Mucosa of stomach (tissue), 1 donor: Measurements from ENCODE around the gene FGF12.
"Not testable (repeated sequence)": the region's sequence is repeated elsewhere in the genome, so short reads cannot be mapped to it uniquely, and the experiment has no call there.

ENCODE experiments used
- H3K27me3 ChIP-seq: one replicate; pipeline ENCODE4 v1.7.0; 2013; ENCODE audit warnings: mild to moderate bottlenecking, low read length; ENCODE audit not compliant: control insufficient read depth, insufficient read depth
- H3K36me3 ChIP-seq: one replicate; pipeline ENCODE4 v1.7.0; 2013; ENCODE audit warnings: low read length; ENCODE audit not compliant: control insufficient read depth, insufficient read depth
- H3K4me1 ChIP-seq: one replicate; pipeline ENCODE4 v1.7.0; 2013; ENCODE audit warnings: mild to moderate bottlenecking, low read length; ENCODE audit not compliant: control insufficient read depth, insufficient read depth
- H3K4me3 ChIP-seq: one replicate; pipeline ENCODE4 v1.7.0; 2013; ENCODE audit warnings: low read length
- H3K9ac ChIP-seq: one replicate; pipeline ENCODE4 v1.7.0; 2013; ENCODE audit warnings: mild to moderate bottlenecking, low read length, moderate library complexity
- H3K9me3 ChIP-seq: one replicate; pipeline ENCODE4 v1.7.0; 2013; ENCODE audit warnings: mild to moderate bottlenecking, low read length, moderate library complexity; ENCODE audit not compliant: control insufficient read depth
- donor health status: Pancreatic carcinoma.

Gene FGF12

DNA sequence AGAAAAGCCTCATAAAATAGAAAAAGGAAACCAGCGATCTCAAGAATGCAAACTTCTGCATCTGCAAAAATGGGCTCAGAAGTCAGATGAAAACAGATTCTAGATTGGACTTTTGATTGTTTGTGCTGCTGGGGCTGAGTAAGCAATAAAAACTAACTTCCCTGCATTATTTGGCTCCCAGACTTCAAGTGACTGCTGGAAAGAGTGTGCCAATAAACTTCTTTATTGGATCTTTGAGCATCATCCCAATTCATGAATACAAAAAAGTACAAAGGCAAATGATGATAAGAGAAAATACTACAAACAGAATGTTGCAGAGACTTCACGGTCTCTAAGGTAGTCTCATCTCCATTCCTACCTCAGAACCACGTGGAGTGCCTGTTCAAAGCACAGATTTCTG is 97.9 kb downstream of the FGF12 start:
- Histone ChIP-seq H3K4me1 (no peaks in the 10 kb centered on the region), H3K9ac (no peak overlapping the region), H3K36me3 (no peaks in the 10 kb centered on the region), H3K27me3 (no peaks in the 10 kb centered on the region), H3K9me3 (no peaks in the 10 kb centered on the region), H3K4me3 (no peak overlapping the region)

DNA sequence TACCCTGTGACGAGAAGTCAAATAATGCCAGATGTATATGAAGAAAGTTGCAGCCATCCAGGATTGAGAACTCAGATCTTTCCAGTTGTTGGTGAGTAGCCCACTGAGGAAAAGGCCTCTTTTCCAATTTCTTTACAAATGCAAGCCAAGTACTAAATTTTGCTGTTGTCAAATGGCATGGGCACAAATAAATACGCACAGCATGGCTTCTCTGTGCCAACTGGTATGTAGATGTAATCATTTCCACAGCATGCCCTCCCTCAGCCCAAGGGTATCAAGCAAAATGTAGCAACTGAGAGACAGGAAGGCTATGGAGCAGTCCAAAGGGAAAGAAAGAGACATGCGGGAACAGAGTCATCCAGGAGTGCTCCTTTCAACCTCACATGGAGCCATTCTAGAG is 105.4 kb downstream of the FGF12 start:
- Histone ChIP-seq H3K9ac (no peak overlapping the region), H3K36me3 (no peaks in the 10 kb centered on the region), H3K4me3 (no peak overlapping the region), H3K4me1 (no peaks in the 10 kb centered on the region), H3K27me3 (no peaks in the 10 kb centered on the region), H3K9me3 (no peaks in the 10 kb centered on the region)

DNA sequence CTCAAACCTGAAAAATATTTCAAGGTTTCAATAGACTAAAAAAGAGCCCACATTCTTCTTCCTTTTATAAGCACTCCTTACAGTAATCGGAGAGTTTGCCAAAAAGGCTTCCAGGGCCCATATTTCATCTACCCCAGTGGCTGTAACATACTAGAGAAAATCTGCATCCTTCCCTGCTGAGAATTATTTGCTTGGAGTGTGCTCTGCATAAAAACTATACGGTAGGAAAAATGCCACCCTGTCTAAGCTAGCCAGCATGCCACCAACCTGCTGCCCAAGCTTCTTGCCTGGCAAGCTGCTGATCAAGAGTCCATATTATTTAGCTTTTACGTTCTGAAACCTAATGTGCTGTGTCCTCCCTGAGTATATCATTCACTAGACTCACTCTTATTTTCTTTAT is 107.1 kb downstream of the FGF12 start:
- no peak overlapping the region for H3K9ac ChIP-seq
- H3K4me3 ChIP-seq = no peak overlapping the region
- no peaks in the 10 kb centered on the region for H3K4me1 ChIP-seq
- H3K9me3 ChIP-seq = no peaks in the 10 kb centered on the region
- H3K36me3 ChIP-seq = no peaks in the 10 kb centered on the region
- H3K27me3 ChIP-seq = no peaks in the 10 kb centered on the region

DNA sequence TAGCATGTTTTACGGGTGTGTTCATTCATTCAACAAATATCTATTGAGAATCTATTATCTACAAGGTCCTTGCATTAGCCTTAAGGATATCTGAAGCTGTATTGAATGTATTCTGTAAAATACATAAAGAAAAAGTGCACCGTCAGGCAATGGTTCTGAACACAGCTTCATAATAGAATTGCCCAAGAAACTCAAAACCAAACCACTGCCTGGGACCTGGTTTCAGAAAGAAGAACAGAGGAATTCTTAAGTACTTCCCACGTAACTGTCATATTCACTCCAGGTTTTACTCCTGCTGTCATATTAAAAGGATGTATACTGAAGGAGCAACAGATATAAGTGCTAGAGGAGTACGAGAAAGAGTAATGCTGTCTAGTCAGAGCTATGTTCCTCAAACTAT is 115.9 kb downstream of the FGF12 start:
- H3K27me3 ChIP-seq = no peaks in the 10 kb centered on the region

DNA sequence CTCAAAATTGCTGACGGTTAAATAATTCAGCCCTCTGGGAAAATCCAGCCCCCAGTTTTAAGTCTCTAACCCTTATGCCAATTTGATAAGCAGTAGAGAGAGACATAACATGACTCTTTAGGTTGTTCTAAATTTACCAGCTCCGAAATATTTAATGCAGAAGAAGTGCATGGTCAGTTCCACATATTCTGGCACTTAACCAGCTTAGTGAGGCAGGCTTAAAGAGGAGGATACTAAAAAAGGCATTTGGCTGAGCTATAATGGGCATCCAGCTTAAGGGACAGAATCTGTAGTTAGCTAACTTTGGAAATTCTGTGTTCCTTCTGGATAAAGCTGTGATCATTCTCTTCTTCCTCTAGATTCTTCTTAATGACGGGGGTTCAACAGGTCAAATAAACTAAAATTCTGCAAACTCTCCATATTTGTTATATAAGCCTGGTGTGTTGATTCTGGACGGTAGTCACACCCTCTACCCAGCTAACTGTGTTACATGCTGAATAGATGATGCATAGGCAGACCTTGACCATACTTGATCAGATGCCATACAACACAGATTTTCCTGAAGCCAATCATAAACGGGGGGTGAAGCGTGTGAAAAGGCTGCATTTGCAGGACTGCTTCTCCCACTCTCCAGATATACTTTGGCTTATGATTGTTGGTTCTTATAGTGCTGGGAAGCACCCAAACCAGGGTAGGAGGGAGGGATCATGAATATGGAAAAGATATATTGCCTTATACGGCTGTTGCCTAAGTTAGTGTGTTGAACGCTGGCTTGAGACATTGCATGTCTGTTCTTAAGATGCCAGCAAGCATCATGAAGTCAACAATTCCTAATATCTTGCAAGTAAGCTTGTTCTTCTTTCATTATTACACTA is 118.4 kb downstream of the FGF12 start:
- Histone ChIP-seq H3K9ac (no peak overlapping the region), H3K36me3 (no peaks in the 10 kb centered on the region), H3K4me3 (no peak overlapping the region), H3K27me3 (no peaks in the 10 kb centered on the region), H3K9me3 (no peaks in the 10 kb centered on the region), H3K4me1 (no peaks in the 10 kb centered on the region)

More for the DNA sequence above, 115.9 kb downstream of the FGF12 start:
- Histone ChIP-seq H3K4me3 (no peak overlapping the region), H3K9me3 (no peaks in the 10 kb centered on the region), H3K36me3 (no peaks in the 10 kb centered on the region), H3K4me1 (no peaks in the 10 kb centered on the region), H3K9ac (no peak overlapping the region)

DNA sequence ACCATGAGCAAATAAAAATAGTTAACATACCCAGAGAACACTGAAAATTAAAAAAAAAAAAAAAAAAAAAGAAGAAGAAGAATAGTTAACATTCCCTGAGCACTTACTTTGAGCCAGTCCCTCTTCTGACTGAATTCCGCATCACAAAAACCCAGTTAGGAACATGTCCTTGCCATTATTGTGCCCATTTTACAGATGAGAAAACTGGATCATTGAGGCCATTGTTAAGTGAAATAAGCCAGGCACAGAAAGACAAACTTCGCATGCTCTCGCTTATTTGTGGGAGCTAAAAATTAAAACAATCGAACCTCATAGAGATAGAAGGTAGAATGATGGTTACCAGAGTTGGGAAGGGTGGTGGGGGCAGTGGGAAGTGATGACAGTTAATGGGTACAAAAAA is 119.5 kb downstream of the FGF12 start:
- H3K4me1 ChIP-seq = no peaks in the 10 kb centered on the region
- H3K9me3 ChIP-seq = no peaks in the 10 kb centered on the region
- no peaks in the 10 kb centered on the region for H3K27me3 ChIP-seq
- H3K9ac ChIP-seq = no peak overlapping the region
- H3K36me3 ChIP-seq = no peaks in the 10 kb centered on the region
- no peak overlapping the region for H3K4me3 ChIP-seq

DNA sequence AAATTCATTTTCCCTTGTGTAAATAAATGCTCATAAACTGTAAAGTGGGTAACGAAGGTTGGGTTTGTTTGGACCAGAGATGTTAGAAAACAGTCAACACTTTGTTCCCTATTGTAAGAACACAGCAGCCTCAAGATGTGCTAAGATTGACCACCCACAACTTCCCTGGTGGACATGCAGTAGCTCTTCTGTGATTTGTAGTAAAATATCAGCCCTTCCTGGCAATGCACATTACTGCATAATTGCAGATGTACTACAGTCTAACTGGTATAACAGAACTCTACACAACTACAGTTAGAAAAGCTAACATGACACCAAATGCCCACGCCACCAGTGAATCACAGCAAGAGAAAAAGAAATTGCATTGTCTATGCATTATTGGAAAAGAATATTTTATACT is 129.4 kb downstream of the FGF12 start:
- H3K9ac ChIP-seq = no peak overlapping the region
- H3K36me3 ChIP-seq = no peaks in the 10 kb centered on the region
- H3K4me3 ChIP-seq = no peak overlapping the region
- no peaks in the 10 kb centered on the region for H3K27me3 ChIP-seq
- no peaks in the 10 kb centered on the region for H3K9me3 ChIP-seq
- H3K4me1 ChIP-seq = no peaks in the 10 kb centered on the region

DNA sequence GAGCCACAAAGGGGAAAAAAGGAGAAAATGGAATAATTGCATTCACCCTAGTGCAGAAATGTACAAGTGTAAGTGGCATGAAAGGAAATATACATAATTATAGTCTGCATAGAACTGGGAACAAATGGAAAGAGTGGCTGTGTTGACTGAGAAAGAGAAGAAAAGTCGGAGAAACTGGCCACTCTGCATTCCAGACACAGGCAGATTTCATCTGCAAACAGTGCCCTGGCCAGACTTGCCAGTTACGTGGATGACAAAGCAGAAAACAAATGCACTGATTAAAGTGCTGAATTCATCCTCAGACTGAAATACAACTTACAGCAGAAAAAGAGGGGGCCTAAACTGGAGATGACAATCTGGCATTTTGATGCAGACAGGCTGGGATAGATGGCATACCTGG is 129.8 kb downstream of the FGF12 start:
- H3K4me3 ChIP-seq = no peak overlapping the region

DNA sequence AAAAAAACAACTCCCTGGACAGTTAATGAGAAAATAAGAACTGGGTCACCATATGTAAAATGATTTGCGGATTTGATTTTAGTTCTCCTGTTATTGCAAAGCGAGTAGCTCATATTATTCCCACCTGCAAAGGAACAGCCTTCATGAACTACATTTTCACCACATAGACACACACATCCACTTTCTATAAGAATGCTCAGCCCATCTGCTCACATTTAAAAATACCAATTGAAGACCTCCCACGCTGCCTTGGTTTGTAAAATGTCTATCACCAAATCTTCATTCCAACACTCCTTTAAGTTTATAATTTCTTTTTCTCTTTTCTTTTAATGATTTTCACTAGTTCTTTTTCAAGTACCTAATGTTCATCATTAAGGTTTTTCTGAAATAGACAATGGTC is 148.6 kb downstream of the FGF12 start:
- Histone ChIP-seq H3K4me1 (no peaks in the 10 kb centered on the region), H3K9ac (no peak overlapping the region), H3K36me3 (no peaks in the 10 kb centered on the region), H3K4me3 (no peak overlapping the region), H3K9me3 (no peaks in the 10 kb centered on the region), H3K27me3 (no peaks in the 10 kb centered on the region)

More for the DNA sequence above, 129.8 kb downstream of the FGF12 start:
- Histone ChIP-seq H3K9me3 (no peaks in the 10 kb centered on the region), H3K27me3 (no peaks in the 10 kb centered on the region), H3K9ac (no peak overlapping the region), H3K36me3 (no peaks in the 10 kb centered on the region), H3K4me1 (no peaks in the 10 kb centered on the region)

DNA sequence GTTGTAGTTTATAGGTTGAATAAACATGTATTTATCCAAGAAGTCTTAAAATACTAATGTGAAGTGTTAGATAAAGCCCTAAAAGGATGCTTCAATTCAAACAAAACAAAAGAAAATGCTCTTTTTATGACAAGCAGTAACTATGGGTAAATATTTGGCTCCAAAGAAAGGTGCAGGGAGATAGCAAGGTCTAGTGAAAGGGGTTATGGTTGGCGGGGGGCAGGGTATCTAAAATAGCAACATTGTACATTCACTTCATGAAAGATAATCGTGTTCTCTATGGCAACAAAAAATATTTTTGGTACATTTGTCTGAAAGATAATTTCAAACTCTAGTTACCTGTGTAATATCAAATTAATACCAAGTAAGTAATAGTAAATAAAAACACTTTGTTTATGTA is 149.5 kb downstream of the FGF12 start:
- Histone ChIP-seq H3K4me1 (no peaks in the 10 kb centered on the region), H3K36me3 (no peaks in the 10 kb centered on the region), H3K27me3 (no peaks in the 10 kb centered on the region), H3K9ac (no peak overlapping the region), H3K4me3 (no peak overlapping the region), H3K9me3 (no peaks in the 10 kb centered on the region)

DNA sequence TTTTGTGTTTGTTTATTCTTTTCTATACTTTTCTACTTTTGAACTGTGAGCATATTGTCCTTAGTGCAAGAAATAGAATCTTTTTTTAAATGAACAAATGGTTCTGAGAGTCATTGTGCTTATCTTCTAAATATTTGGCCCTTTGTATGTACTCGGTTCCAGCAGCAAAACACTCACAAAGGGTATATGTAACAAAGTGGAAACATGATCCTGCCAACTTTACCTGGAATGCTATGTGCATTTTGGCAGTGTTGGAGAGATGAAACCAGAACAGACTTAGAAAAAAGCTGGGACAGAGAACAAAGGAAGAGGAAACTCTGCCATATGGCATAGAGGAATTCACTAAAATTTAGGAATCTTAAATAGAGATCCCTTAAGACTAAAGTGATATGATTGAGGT is 150.1 kb downstream of the FGF12 start:
- Histone ChIP-seq H3K9me3 (no peaks in the 10 kb centered on the region), H3K4me3 (no peak overlapping the region), H3K27me3 (no peaks in the 10 kb centered on the region), H3K36me3 (no peaks in the 10 kb centered on the region), H3K9ac (no peak overlapping the region), H3K4me1 (no peaks in the 10 kb centered on the region)

DNA sequence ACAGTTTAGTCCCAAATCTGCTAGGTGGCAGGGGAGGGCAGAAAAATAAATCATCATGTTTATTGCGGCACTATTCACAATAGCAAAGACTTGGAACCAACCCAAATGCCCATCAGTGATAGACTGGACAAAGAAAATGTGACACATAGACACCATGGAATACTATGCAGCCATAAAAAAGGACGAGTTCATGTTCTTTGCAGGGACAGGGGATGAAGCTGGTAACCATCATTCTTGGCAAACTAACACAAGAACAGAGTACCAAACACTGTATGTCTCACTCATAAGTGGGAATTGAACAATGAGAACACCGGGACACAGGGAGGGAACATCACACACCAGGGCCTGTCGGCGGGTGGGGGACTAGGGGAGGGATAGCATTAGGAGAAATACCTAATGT is 150.6 kb downstream of the FGF12 start:
- H3K4me1 ChIP-seq, H3K27me3 ChIP-seq, H3K36me3 ChIP-seq, H3K9me3 ChIP-seq, H3K9ac ChIP-seq, H3K4me3 ChIP-seq: not testable (repeated sequence)
